CD4-positive, alpha-beta T cell (primary cell): ENCODE measurements around the gene GART. TPM values are rescaled to one million over a fixed set of nuclear protein-coding genes. Genes with fewer than 3 reads are reported as not detected.

Experiments used
- ATAC-seq: fragments of 200-7000 bp; cut with Tn5 transposase; one replicate; pipeline ENCODE4 v1.10.0; 2022; ENCODE audit warnings: mild to moderate bottlenecking; ENCODE audit not compliant: poor library complexity
- CTCF ChIA-PET: fragments of 350-600 bp; sonication (Branson Sonifier 250); formaldehyde crosslinking; loops from one replicate; lab custom pipeline; 2021; ENCODE audit warnings: antibody characterized with exemption, inconsistent platforms; lab: Charles Lee
- POLR2A ChIA-PET: fragments of 350-600 bp; sonication (Branson Sonifier 250); formaldehyde crosslinking; loops from one replicate; lab custom pipeline; 2021; ENCODE audit warnings: antibody characterized with exemption, inconsistent platforms; lab: Charles Lee
- DNase-seq, 14 experiments: peaks; one replicate each; pipeline ENCODE4 v3.0.0-alpha.2; 2013 to 2020; ENCODE audit warnings: mixed read lengths in 2 of 14
- H3K27ac ChIP-seq, 2 donors: one replicate each; pipeline versions ENCODE4 v1.5.1 to v1.7.0; 2013; ENCODE audit warnings: low read length in 2 of 2, low read depth in 1 of 2, mild to moderate bottlenecking in 1 of 2
- H3K27me3 ChIP-seq, 2 experiments: 1 replicate in 1 of 2; 2 replicates in 1 of 2; pipeline versions ENCODE4 v1.6.1 to v1.7.0; 2013; ENCODE audit warnings: low read length in 2 of 2, control low read depth in 1 of 2, mild to moderate bottlenecking in 1 of 2, moderate library complexity in 1 of 2; ENCODE audit not compliant: insufficient read depth in 2 of 2, control insufficient read depth in 1 of 2
- H3K36me3 ChIP-seq: one replicate; pipeline ENCODE4 v1.6.1; 2013; ENCODE audit warnings: low read length, control low read depth; ENCODE audit not compliant: insufficient read depth
- H3K4me1 ChIP-seq: one replicate; pipeline ENCODE4 v1.6.1; 2013; ENCODE audit warnings: low read length, control low read depth; ENCODE audit not compliant: insufficient read depth
- H3K4me3 ChIP-seq: one replicate; pipeline ENCODE4 v1.5.1; 2013; ENCODE audit warnings: mild to moderate bottlenecking, low read length, moderate library complexity
- H3K9me3 ChIP-seq, 2 experiments: 1 replicate in 1 of 2; 2 replicates in 1 of 2; pipeline versions ENCODE4 v1.6.1 to v1.7.0; 2013; ENCODE audit warnings: low read length in 2 of 2, mild to moderate bottlenecking in 2 of 2, control low read depth in 1 of 2, moderate library complexity in 1 of 2; ENCODE audit not compliant: control insufficient read depth in 1 of 2, insufficient read depth in 1 of 2
- H3K27ac Mint-ChIP-seq: one replicate; pipeline ENCODE4 v1.8.0; 2020; ENCODE audit warnings: mixed read lengths
- H3K27me3 Mint-ChIP-seq: one replicate; pipeline ENCODE4 v1.8.0; 2021; ENCODE audit warnings: mixed read lengths
- H3K36me3 Mint-ChIP-seq: one replicate; pipeline ENCODE4 v1.8.0; 2021; ENCODE audit warnings: low read depth, mixed read lengths
- H3K4me1 Mint-ChIP-seq: one replicate; pipeline ENCODE4 v1.8.0; 2021; ENCODE audit warnings: low read depth, mixed read lengths
- H3K4me3 Mint-ChIP-seq: one replicate; pipeline ENCODE4 v1.8.0; 2020; ENCODE audit warnings: mild to moderate bottlenecking, mixed read lengths
- H3K9me3 Mint-ChIP-seq: one replicate; pipeline ENCODE4 v1.8.0; 2020; ENCODE audit warnings: mixed read lengths
- intact Hi-C, 2 experiments: fragments of 100-400 bp; cut with DNase I in 1 of 2; cut with micrococcal nuclease in 1 of 2; formaldehyde crosslinking; loops; one replicate each; pipeline versions ENCODE4 v1.15.1 to v1.9.0; 2023 to 2025; cut with DNase I, micrococcal nuclease
- total RNA-seq, 174 experiments: library from RNA in 2 of 174; stranded (reverse) in 2 of 174; gene quantifications; one replicate each; pipeline ENCODE4 v1.2.3 and lab custom pipeline; 2021 to 2026
- TF ChIP-seq, protein P1 (sequence below): fragments of 200-600 bp; IDR thresholded peaks from one replicate; pipeline ENCODE4 v1.8.0; 2022; ENCODE audit warnings: antibody characterized with exemption, mild to moderate bottlenecking

The GART gene
- total RNA-seq, 2 experiments from 2014 or later = 21.8 to 25.5 TPM

DNA sequence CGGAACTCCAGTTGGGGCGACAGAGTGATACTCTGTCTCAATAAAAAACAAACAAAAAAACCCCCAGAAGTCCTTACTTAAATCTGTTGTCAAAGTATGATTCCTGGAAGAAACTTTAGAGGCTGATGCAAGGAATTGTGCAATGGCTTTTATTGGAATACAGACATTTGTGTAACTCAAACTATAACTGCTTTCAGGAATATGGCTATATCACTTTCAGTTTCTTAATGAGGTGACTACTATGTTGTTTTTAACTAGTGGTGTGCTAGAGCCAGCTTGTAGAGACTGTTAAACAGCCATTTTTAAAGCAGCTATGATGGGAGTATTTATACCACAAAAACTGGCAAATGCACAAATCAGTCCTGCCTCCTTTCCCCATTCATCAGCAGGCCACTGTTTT lies 27.7 kb downstream of the GART start:
- H3K27ac ChIP-seq = no peak overlapping the region
- no peak overlapping the region for H3K4me3 ChIP-seq
- ATAC-seq (no peak), DNase-seq (no peak)
- Mint-ChIP-seq H3K4me3 (no peak overlapping the region), H3K36me3 (peaks cover 85% of the 10 kb centered on the region), H3K27ac (no peak overlapping the region), H3K9me3 (no peaks in the 10 kb centered on the region), H3K4me1 (no peaks in the 10 kb centered on the region), H3K27me3 (no peaks in the 10 kb centered on the region)
- H3K36me3 ChIP-seq = peaks cover 77% of the 10 kb centered on the region
- intact Hi-C loops = no loop called here
- ChIA-PET CTCF (interaction anchor here (0.6 kb wide), 1 partner anchor 1008 kb away, joined by 5 read pairs; no protein-coding TSS in a partner anchor), POLR2A (interaction anchor here (2.0 kb wide), 1 partner anchor 34 kb away, joined by 8 read pairs; the partner anchor contains the start of gene TMEM50B)
- no peaks in the 10 kb centered on the region for H3K4me1 ChIP-seq
- H3K9me3 ChIP-seq = no peaks in the 10 kb centered on the region
- no peaks in the 10 kb centered on the region for H3K27me3 ChIP-seq
- TF ChIP-seq, protein P1, sequence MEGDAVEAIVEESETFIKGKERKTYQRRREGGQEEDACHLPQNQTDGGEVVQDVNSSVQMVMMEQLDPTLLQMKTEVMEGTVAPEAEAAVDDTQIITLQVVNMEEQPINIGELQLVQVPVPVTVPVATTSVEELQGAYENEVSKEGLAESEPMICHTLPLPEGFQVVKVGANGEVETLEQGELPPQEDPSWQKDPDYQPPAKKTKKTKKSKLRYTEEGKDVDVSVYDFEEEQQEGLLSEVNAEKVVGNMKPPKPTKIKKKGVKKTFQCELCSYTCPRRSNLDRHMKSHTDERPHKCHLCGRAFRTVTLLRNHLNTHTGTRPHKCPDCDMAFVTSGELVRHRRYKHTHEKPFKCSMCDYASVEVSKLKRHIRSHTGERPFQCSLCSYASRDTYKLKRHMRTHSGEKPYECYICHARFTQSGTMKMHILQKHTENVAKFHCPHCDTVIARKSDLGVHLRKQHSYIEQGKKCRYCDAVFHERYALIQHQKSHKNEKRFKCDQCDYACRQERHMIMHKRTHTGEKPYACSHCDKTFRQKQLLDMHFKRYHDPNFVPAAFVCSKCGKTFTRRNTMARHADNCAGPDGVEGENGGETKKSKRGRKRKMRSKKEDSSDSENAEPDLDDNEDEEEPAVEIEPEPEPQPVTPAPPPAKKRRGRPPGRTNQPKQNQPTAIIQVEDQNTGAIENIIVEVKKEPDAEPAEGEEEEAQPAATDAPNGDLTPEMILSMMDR = no peak

DNA sequence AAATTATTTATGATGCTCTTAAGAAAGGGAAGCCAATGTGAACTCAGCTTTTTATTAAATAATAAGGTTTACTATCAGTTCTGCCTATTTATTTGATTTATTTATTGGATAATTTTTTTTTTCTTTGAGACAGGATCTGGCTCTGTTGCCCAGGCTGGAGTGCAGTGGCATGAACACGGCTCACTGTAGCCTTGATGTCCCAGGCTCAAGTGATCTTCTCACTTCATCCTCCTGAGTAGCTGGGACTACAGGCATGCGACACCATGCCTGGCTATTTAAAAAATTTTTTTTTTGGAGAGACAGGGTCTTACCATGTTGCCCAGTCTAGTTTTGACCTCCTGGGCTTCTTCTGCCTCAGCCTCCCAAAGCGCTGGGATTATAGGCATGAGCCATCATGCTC lies 29.4 kb downstream of the GART start:
- Mint-ChIP-seq H3K4me3 (no peak overlapping the region), H3K36me3 (peaks cover 82% of the 10 kb centered on the region), H3K4me1 (no peaks in the 10 kb centered on the region), H3K27me3 (no peaks in the 10 kb centered on the region), H3K9me3 (no peaks in the 10 kb centered on the region), H3K27ac (no peak overlapping the region)
- ChIA-PET POLR2A (interaction anchor here (1.2 kb wide), 1 partner anchor 21 kb away, joined by 3 read pairs; the partner anchor contains the start of gene DNAJC28), CTCF (interaction anchor here (0.7 kb wide), 2 partner anchors 67 to 477 kb away, joined by 3 read pairs; no protein-coding TSS in a partner anchor)
- TF ChIP-seq, protein P1 = no peak
- DNase-seq = no peak
- H3K9me3 ChIP-seq = no peaks in the 10 kb centered on the region
- peaks cover 68% of the 10 kb centered on the region for H3K36me3 ChIP-seq
- no peak overlapping the region for H3K27ac ChIP-seq
- no peaks in the 10 kb centered on the region for H3K4me1 ChIP-seq
- no peak for ATAC-seq
- intact Hi-C loops = no loop called here
- H3K4me3 ChIP-seq = no peak overlapping the region
- H3K27me3 ChIP-seq = no peaks in the 10 kb centered on the region

- H3K4me1 Mint-ChIP-seq = no peaks in the 10 kb centered on the region
- H3K9me3 ChIP-seq = no peaks in the 10 kb centered on the region
- DNase-seq = no peak
- POLR2A ChIA-PET = interaction anchor here (0.6 kb wide), 1 partner anchor 84 kb away, joined by 4 read pairs; no protein-coding TSS in a partner anchor
- H3K27ac ChIP-seq = no peak overlapping the region
- no peak for ATAC-seq
- CTCF ChIA-PET = no interaction called here
- H3K27me3 Mint-ChIP-seq = no peaks in the 10 kb centered on the region
- no peaks in the 10 kb centered on the region for H3K27me3 ChIP-seq
- H3K4me1 ChIP-seq = no peaks in the 10 kb centered on the region
- no peaks in the 10 kb centered on the region for H3K9me3 Mint-ChIP-seq
- H3K27ac Mint-ChIP-seq = no peak overlapping the region
- no peak overlapping the region for H3K4me3 ChIP-seq
- intact Hi-C loops = no loop called here
- H3K4me3 Mint-ChIP-seq = no peak overlapping the region
- peaks cover 60% of the 10 kb centered on the region for H3K36me3 ChIP-seq
- TF ChIP-seq, protein P1 = no peak
- peaks cover 81% of the 10 kb centered on the region for H3K36me3 Mint-ChIP-seq
Observed at GRCh38 chr21:33511639-33512038, 30.3 kb downstream of the GART start.
